ENCODE data around the gene ARL14EP.

DNA sequence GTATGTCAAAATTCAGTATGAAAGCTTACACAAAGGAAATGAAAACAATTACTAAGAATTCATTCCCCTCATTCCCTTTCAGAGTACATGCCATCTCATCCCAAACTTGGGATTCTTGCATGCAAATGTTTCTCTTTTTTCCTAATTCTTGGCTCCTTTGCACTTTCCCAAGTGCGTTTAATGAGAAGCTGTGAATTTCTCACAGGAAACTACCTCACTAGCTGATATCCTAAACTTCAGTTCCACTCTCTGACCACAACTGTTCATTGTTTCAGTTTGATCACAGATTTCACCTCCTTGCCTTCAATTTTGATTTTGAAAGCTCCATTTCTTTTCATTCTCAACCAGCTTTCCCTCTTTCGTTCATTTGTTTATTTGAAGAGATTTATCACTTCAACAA lies 5.9 kb upstream of the ARL14EP start:
- TF ChIP-seq, protein P1, sequence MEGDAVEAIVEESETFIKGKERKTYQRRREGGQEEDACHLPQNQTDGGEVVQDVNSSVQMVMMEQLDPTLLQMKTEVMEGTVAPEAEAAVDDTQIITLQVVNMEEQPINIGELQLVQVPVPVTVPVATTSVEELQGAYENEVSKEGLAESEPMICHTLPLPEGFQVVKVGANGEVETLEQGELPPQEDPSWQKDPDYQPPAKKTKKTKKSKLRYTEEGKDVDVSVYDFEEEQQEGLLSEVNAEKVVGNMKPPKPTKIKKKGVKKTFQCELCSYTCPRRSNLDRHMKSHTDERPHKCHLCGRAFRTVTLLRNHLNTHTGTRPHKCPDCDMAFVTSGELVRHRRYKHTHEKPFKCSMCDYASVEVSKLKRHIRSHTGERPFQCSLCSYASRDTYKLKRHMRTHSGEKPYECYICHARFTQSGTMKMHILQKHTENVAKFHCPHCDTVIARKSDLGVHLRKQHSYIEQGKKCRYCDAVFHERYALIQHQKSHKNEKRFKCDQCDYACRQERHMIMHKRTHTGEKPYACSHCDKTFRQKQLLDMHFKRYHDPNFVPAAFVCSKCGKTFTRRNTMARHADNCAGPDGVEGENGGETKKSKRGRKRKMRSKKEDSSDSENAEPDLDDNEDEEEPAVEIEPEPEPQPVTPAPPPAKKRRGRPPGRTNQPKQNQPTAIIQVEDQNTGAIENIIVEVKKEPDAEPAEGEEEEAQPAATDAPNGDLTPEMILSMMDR (IDR thresholded peaks at IDR 0.05): no peak
- TF ChIP-seq EP300 (IDR thresholded peaks at IDR 0.05) (no peak), POLR2AphosphoS5 (IDR thresholded peaks at IDR 0.05) (no peak), POLR2A (IDR thresholded peaks at IDR 0.05) (no peak)
